Tongue (tissue), 2 donors: Measurements from ENCODE around the gene PRDM16. TPM values are rescaled to one million over a fixed set of nuclear protein-coding genes. Genes with fewer than 3 reads are reported as not detected.

ENCODE experiments used
- DNase-seq: peaks from one replicate; pipeline ENCODE4 v3.0.0-alpha.2; 2015
- total RNA-seq: library from RNA; depleted of rRNA; stranded (reverse); fragments of >200 nt; gene quantifications from one replicate; pipeline ENCODE4 v1.2.3, GENCODE V29; 2014

The PRDM16 gene
- total RNA-seq, 1 donor from 2014 or later: 1.6 TPM

DNA sequence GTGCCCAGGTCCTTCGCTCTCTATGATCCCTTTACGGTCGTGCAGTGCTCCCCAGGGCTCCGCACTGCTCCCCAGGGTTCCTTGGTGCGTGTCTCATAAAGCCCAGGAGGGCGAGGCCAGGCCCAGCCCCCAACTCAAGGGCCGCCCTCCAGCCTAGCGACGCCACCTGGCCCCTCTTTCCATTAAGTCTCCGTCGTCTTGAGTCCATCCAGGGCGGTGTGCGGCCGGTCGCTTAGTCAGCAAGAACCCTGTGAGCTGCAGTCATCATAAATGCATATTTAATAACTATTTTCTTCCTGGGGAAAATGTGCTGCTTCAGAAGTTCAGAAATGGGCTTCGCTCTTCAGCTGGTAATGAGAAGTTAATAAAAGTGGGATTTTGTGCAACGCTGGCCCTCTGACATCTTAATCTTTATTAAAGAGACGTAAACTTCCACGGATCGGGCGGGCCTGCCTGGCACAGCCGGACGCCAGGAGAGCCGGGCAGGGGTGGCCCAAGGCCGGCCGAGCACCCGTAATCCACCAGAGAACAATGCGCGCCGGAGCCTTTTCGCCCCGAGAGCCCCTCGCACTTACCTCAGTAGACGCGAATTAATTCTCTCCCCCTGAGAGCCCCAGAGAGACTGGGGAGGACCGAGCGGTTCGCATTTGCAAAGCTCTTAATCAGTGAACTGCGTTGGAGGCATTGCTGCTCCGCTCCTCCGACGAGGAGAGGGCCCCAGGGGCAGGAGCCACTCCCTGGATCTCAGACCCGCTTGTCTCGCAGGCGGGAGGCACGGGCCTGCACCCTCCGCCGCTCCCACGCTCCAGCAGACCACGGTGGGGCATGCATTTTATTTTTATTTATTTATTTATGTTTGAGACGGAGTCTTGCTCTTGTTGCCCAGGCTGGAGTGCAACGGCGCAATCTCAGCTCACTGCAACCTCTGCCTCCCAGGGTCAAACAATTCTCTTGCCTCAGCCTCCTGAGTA is 197.1 kb downstream of the PRDM16 start:
- no peak for DNase-seq

GRCh38 chr1:3266870-3267549 is 198.0 kb downstream of the PRDM16 start:
- no peak for DNase-seq

DNA sequence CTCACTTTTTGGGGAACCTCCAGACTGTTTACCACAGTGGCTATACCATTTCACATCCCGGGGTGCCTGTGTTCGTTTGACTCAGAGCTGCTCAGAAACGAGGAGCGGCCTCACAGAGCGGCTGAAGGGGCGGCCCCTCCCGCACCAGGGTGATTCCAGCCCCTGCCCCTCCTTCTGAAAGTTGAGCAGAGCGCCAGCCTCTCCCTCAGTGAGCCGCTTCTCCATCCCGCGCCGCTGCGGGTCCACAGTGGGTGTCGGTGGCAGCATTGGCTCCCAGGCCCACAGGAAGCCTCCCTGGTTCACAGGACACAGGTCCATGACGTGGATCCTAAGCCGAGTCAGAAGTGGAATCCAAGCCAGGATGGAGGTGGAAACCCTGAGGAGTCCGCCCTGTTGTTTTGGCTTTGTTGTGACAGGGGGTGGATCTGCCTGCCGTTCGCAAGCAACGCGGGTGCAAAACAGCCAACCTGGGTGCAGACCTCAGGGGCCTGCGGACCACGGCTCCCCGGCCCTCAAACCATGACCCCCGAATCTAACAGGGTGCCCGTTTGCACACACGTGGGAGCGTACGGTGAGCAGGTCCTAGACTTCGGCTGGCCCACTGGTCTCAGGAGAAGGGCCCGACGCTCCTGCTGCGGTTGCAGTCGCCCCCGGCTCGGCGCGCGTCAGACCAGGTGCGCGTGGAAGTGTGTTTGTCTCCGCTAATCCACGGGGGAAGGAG is 198.7 kb downstream of the PRDM16 start:
- DNase-seq: no peak

DNA sequence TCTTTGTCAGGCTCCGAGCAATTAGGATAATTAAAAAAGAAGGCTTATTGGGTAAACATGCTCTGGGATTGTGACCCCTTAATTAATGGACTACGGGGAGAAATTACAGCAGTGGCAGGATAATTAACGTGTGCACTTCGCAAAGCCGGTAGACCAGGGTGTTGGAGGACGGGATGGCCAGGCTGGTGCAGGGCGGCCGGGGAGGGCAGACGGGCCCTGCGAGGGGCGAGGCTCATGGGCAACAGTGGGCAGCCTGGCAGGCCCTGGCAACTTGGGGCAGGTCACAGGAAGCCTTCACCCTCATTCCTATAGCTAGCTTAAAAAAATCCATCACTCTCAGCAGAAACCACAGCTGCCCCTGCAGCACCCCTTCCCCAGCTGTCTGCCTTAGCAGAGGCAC is 199.3 kb downstream of the PRDM16 start:
- DNase-seq: no peak

GRCh38 chr1:3270403-3271245 is 201.6 kb downstream of the PRDM16 start:
- DNase-seq: no peak

- no peak for DNase-seq
These were observed 202.9 kb downstream of the PRDM16 start for GRCh38 chr1:3271866-3272265.

DNA sequence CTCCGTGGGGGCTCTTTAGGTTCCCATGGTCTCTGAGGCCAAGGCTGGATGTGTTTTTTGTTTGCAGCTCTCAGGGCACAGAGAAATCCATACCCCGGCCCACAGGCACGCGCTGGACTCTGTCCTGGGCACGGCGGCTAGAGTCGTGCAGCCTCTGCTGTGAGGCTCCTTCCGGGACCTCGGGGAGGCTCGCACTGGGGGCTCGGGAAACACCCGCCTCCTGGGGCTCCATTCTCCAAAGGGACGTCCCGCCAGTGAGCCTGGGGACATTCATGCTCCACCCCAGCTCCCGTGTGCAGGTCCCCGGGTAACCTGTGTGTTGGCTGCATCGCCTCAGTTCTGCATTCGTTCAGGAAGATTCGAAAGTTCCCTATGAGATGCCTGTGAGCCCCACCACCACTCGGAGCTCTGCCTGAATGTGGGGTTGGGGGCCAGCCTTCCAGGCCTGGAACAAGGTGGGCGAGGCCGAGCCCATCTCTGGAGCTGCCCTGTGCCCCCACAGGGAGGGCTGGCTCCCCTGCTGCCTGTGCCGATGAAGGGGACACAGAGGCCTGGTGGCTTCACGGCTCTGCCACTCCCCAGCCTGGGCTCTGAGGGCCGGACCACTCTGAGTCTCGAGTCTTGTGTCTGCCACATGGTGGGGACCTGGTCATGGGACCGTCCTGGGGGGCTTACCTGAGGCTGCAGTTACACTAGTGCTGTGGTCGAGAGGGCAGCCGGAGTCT is 203.5 kb downstream of the PRDM16 start:
- DNase-seq: no peak

DNA sequence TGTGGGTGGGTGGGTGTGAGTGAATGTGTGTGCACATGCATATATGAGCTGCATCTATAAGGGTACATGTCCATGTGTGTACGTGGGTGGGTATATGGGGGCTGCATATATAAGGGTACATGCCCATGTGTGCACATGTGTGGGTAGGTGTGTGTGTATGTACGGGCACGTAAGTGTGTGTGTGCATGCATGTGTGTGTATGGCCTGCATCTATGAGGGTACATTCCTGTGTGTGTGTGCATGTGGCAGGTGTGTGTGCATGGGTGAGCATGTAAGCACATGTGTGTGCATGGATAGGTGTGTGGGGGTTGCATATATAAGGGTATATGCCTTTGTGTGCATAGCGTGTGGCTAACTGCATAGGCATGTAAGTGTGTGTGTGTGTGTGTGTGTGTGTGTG is 204.4 kb downstream of the PRDM16 start:
- no peak for DNase-seq

GRCh38 chr1:3274972-3275371 is 206.0 kb downstream of the PRDM16 start:
- no peak for DNase-seq

GRCh38 chr1:3275471-3276340 is 206.7 kb downstream of the PRDM16 start:
- DNase-seq: no peak

GRCh38 chr1:3276341-3276800 is 207.4 kb downstream of the PRDM16 start:
- no peak for DNase-seq

DNA sequence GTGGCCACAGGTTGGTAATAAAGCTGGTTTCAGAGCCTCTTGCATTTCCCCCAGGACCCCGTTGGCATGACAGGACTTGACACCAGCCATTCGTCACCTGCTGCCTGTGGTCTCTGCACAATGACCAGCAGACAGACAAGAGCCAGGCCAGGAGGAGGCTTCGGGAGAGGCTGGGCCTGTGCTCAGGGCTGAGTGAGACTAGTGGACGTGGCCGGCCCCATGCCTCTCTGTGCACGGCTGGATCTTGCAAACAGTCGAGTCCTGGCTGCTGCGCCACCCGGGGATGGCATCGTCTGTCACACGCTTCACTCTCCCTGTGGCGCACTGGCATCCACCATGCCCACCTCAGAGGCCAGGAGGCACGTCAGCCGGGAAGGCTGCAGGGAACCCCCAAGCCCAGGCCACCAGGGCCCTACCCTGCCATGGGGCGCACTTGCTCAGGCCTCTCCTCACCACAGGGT is 208.0 kb downstream of the PRDM16 start:
- no peak for DNase-seq

DNA sequence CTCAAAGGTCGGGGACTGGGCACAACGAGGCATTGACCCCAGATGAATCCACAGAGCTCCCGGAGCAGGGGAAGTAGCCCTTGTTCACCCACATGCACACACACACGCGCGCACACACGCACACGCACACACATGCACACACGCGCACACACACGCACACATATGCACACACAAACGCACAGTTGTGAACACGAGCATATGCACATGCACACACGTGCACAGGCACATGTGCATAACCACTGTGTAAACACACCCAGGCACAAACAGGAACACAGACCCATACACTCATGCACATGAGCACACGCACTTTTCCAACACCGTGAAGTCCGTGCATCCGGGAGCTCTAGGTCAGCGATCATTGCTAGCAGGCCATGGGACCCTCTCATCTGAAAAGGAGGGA is 208.6 kb downstream of the PRDM16 start:
- DNase-seq: no peak

DNA sequence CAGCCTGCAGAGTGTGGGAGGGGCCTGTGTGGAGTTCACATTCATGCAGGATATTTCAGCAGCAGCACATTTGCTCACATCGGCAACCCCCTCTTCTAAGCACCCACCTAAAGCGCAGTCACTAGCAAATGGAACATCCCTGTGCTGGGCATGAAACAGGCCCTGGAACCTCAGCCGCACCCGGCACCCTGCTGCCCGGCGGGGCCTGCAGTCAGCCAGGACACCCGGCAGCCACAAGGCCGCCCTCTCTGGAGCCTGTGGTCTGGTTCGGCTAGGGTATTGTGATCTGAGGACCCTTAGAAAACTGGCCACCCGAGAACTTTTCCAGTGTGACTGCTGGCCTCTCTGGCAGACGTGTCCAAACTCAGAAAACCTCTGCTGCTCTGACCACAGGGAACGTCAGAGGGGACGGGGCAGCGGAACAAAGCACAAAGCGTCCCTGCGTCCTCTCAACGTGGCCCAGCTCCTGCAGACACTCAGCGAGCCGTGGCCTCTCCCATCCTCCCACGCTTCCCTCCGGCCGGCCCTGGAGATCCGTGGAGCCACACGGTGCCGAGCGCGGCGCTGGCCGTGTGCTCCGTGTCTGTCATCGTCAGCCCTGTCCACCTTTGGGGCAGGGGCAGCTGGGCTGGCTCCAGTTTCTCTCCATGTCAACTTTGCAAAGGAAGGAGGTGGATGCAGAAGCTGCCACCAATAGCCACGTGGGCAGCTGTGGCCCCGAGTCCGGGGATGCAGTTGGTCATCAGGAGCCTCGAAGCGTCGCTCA is 209.6 kb downstream of the PRDM16 start:
- no peak for DNase-seq

GRCh38 chr1:3279182-3279470 is 210.1 kb downstream of the PRDM16 start:
- DNase-seq: no peak

DNA sequence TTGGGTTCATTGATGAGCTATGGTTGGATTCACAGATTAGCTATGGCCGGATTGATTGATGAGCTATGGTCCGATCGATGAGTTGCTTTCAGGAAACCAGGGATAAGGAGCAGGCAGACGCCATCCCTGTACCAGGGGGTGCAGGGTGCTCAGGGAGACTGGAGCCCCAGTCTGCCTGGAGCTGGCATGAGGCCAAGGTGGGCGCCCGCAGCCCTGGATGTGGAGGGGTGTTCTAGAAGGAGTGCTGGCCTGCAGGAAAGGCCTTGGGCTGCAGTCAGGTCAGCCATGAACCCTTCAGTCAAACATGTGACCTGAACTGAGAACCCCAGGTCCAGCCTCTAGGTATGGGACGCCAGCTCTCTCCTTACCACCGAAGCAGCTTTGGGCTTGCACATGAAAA is 212.7 kb downstream of the PRDM16 start:
- DNase-seq: no peak

DNA sequence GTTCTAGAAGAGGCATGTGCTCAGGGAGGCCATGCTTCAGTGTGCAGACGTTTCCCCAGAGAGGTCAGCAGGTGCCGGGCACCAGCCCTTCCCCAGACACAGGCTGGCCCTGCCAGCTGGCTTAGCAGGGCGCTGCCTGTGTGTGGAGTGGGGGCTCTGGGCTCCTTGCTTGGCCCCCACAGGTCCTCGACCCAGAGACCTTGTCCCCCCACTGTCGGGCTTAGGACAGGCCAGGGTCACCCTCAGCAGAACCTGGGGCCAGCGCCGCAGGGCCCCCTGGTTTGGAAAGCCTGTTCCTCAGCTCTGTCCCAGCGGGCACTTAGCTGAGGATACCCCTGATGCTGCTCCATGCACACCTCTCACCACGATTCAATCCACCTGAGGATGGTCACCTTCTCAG is 213.2 kb downstream of the PRDM16 start:
- no peak for DNase-seq

DNA sequence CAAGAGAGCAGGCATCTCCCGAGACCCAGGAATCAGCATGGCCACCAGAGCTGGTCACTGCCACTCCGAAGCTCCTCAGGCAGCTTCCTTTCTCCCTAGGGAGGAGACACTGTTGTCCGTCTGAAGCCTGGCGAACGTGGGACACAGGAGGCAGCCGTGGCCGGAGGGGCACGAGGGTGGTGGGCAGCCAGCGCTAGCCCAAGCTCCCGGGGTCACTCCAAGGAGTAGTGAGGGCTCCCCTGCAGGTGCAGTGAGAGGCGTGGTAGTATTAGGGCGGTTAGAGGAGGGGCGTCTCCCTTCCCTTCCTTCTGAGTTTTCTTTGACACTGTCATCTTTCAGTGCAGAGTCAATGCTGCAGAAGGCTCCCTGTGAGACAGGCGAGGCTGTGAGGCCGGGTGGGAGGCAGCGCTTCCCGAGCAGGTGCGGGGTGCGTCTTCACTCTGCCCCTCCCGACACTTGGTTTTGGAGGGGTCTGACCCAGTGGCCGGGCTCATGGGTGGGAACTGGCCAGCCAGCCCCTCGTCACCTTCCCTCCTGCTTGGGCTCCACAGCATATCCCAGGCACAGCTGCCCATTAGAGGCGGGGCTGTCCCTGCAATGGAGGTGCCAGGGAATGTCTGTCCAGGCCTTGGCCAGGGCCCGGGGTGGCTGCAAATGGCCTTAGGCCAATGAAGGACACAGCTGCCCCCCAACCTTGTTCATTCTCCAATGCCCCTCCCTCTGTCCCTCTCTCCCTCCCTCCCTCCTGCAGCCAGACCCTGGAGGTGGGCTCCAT is 213.8 kb downstream of the PRDM16 start:
- no peak for DNase-seq

- DNase-seq: peak; percentile 53
These were observed 214.8 kb downstream of the PRDM16 start for GRCh38 chr1:3283849-3284248.
